Heart left ventricle (tissue), 16 donors: ENCODE measurements around the gene WHRN. TPM values are rescaled to one million over a fixed set of nuclear protein-coding genes. Genes with fewer than 3 reads are reported as not detected.

Experiments
- ATAC-seq, 4 donors: fragments of 200-7000 bp; cut with Tn5 transposase; one replicate each; pipeline ENCODE4 v1.9.1; 2020 to 2022; ENCODE audit warnings: moderate library complexity in 4 of 4, mild to moderate bottlenecking in 3 of 4, moderate number of reproducible peaks in 1 of 4
- DNase-seq, 5 donors: peaks; one replicate each; pipeline ENCODE4 v3.0.0-alpha.2; 2020
- H3K27ac ChIP-seq, 12 donors: fragments of 200-600 bp; sonication (generic) in 4 of 12; one replicate each; pipeline versions ENCODE4 v1.5.0 to v1.8.0; 2016 to 2022; ENCODE audit warnings: mild to moderate bottlenecking in 2 of 12
- H3K27me3 ChIP-seq, 9 donors: fragments of 200-600 bp; sonication (generic) in 2 of 9; one replicate each; pipeline versions ENCODE4 v1.5.1 to v1.8.0; 2016 to 2022; ENCODE audit warnings: mild to moderate bottlenecking in 3 of 9
- H3K36me3 ChIP-seq, 9 donors: fragments of 200-600 bp; sonication (generic) in 2 of 9; one replicate each; pipeline versions ENCODE4 v1.5.0 to v1.8.0; 2018 to 2022; ENCODE audit warnings: mild to moderate bottlenecking in 2 of 9
- H3K4me1 ChIP-seq, 12 donors: fragments of 200-600 bp; sonication (generic) in 4 of 12; one replicate each; pipeline versions ENCODE4 v1.5.0 to v1.8.0; 2016 to 2022; ENCODE audit warnings: mild to moderate bottlenecking in 3 of 12
- H3K4me3 ChIP-seq, 12 donors: fragments of 200-600 bp; sonication (generic) in 4 of 12; one replicate each; pipeline versions ENCODE4 v1.5.0 to v1.8.0; 2017 to 2022; ENCODE audit warnings: mild to moderate bottlenecking in 9 of 12, moderate library complexity in 4 of 12
- H3K9me3 ChIP-seq, 12 donors: fragments of 200-600 bp; sonication (generic) in 4 of 12; one replicate each; pipeline versions ENCODE4 v1.5.0 to v1.8.0; 2016 to 2022; ENCODE audit warnings: mild to moderate bottlenecking in 1 of 12
- POLR2A ChIP-seq, 2 donors: fragments of 450-650 bp; IDR thresholded peaks; one replicate each; pipeline ENCODE4 v1.6.1; 2017; ENCODE audit warnings: antibody characterized with exemption in 2 of 2, mild to moderate bottlenecking in 2 of 2, moderate library complexity in 2 of 2
- WGBS, 4 donors: extraction: QIAGEN DNeasy Blood & Tissue Kit in 2 of 4; methylation state at CpG; one replicate each; pipeline versions ENCODE4 v1.1.5 to v1.1.7; 2013 to 2018; 5-methylcytosine and 5-hydroxymethylcytosine counted together
- intact Hi-C, 10 donors: fragments of 100-400 bp; cut with DNase I; formaldehyde crosslinking; loops; one replicate each; pipeline versions ENCODE4 v1.11.1 to v1.14.2; 2022
- polyA plus RNA-seq, 2 donors: library from polyadenylated mRNA; stranded (reverse); fragments of 200-250 nt; gene quantifications; one replicate each; pipeline ENCODE4 v1.2.3, GENCODE V29; 2013
- total RNA-seq, 9 donors: library from RNA; depleted of rRNA in 2 of 9; stranded (reverse); fragments of >200 nt in 2 of 9; fragmentation: NEBNext Ultra II Directional in 3 of 9; extraction: Animal tissue kit (Norgen Biotek cat#: 25700) in 3 of 9; gene quantifications; one replicate each; pipeline versions ENCODE4 v1.1.0 to v1.2.4, GENCODE V29; 2016 to 2023
- TF ChIP-seq, protein P1 (sequence below), 12 donors: fragments of 200-600 bp; sonication (generic) in 4 of 12; IDR thresholded peaks; one replicate each; pipeline versions ENCODE4 v1.5.0 to v1.8.0; 2018 to 2022; ENCODE audit warnings: antibody characterized with exemption in 12 of 12, mild to moderate bottlenecking in 5 of 12
- donor health status: ischemic (EF 13 %, LVEDD 7.1; RV severe dilation, severe dysfunction).
- donor health status: healthy with polysubstance abuse.
- donor health status: DM: no; HTN: yes; CAD: no.
- donor health status: DM: no; HTN: no; CAD: no.
- donor health status: ischemic (EF 25% LVEDD 6.9; RV normal size, moderate dysfunction).
- donor health status: ischemic (EF 25% LVEDD 5.7; RV mildly dilated, moderate dysfunction).
- donor health status: healthy.
- donor health status: DM: yes; HTN: yes; CAD: no.
- donor health status: ischemic (EF 35%, LVEDD 5.7; RV mildly dilated, moderate dysfunction).
- donor health status: nonischemic (EF 11% LVEDD 7.7; RV severe dilation, severe dysfunction).
- donor health status: DM: yes; HTN: yes; CAD: no.
- donor health status: PGD.
- donor health status: ischemic (EF 29% LVEDD 5.4; RV normal size, mild dysfunction).
- donor health status: nonischemic (EF 23%, LVEDD 6.1; RV moderate dilation, normal function).

Gene WHRN
- total and polyA plus RNA-seq, 11 donors, result 0.12 to 1.4 (median 0.56) TPM

DNA sequence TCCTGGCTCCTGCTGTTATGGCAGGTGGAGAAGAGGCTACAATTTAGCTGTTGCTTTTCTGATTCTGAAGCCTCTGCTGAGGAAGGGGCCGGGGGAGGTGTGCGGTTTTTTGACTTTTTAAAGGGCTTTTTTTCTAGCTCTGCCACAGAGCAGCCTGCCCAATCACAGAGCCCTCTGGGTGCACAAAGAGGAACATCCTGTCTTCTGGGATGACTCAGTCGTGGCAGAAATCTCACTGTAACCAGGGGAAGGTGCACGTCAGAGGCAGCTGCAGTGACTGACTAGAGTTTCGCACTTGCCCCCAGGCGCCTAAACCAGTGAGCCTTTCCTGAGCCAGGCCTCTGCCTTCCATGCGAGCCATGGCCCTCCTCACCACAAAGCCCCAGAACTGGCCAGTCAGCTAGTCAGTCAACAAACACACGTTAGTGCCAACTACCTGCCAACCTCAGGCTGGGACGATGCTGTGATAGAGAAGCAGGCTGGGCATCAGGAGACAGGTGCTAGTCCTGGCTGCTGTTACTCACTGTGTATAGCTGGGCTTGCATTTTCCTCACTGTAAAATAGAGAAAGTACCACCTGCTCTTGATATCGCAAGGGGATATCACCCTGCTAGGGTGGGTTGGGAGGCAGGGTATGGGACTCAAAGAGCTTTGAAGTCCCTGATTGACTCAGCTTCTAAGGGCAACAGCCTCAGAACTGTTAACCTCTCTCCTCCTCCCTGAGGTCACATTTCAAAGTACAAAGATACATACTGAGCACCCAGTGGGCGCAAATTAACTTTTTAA is 119.7 kb downstream of the WHRN start:
- Histone ChIP-seq H3K36me3 (peaks cover 0 to 7% (median under 1%) of the 10 kb centered on the region in 9 donors), H3K27me3 (no peaks in the 10 kb centered on the region), H3K9me3 (no peaks in the 10 kb centered on the region), H3K27ac (peak overlapping the region; percentile 2 to 97 (median 84)), H3K4me1 (peaks cover 0 to 83% (median 54%) of the 10 kb centered on the region in 12 donors), H3K4me3 (peak overlapping the region in 9 of 12 donors; percentile 55 to 87 (median 68))
- ATAC-seq, result peak; percentile 38 to 55 (median 50)
- 70 to 91% (median 72%) methylated on average over 6 to 11 of the region's 11 CpGs for WGBS, 4 donors
- no peak for TF ChIP-seq POLR2A (IDR thresholded peaks at IDR 0.05)
- TF ChIP-seq, protein P1, sequence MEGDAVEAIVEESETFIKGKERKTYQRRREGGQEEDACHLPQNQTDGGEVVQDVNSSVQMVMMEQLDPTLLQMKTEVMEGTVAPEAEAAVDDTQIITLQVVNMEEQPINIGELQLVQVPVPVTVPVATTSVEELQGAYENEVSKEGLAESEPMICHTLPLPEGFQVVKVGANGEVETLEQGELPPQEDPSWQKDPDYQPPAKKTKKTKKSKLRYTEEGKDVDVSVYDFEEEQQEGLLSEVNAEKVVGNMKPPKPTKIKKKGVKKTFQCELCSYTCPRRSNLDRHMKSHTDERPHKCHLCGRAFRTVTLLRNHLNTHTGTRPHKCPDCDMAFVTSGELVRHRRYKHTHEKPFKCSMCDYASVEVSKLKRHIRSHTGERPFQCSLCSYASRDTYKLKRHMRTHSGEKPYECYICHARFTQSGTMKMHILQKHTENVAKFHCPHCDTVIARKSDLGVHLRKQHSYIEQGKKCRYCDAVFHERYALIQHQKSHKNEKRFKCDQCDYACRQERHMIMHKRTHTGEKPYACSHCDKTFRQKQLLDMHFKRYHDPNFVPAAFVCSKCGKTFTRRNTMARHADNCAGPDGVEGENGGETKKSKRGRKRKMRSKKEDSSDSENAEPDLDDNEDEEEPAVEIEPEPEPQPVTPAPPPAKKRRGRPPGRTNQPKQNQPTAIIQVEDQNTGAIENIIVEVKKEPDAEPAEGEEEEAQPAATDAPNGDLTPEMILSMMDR (IDR thresholded peaks at IDR 0.05), result no peak
- DNase-seq, result peak; percentile 66 to 79 (median 75)
- intact Hi-C loops, result no loop called here

DNA sequence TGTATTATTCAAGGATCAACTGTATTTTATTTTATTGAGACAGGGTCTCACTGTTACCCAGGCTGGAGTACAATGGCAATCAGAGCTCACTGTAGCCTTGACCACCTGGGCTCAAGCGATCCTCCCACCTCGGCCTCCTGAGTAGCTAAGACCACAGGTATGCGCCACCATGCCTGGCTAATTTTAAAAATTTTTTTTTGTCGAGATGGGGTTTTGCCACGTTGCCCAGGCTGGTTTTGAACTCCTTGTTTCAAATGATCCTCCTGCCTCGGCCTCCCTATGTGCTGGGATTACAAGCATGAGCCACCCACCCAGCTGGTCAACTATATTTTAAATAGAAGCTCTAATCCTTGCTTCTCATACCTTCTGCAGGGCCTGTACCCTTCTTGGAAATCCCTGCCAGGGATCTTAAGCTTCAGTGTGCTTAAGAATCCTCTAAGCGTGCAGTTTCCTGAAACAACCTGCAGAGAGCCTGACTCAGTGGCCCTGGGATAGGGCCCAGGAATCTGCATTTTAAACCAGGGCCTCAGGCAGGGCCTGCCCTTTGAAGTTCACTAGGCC is 120.4 kb downstream of the WHRN start:
- no peak for ATAC-seq
- TF ChIP-seq, protein P1 (IDR thresholded peaks at IDR 0.05), result no peak
- TF ChIP-seq POLR2A (IDR thresholded peaks at IDR 0.05), result no peak
- peaks cover 0 to 13% (median 7%) of the 10 kb centered on the region in 9 donors for H3K36me3 ChIP-seq
- no peak for DNase-seq
- intact Hi-C loops, result no loop called here
- WGBS, 4 donors, result 86 to 93% (median 91%) methylated on average over 7 of the region's 7 CpGs
- peaks cover 0 to 80% (median 52%) of the 10 kb centered on the region in 12 donors for H3K4me1 ChIP-seq
- H3K9me3 ChIP-seq, result no peaks in the 10 kb centered on the region
- H3K4me3 ChIP-seq, result peak overlapping the region in 2 of 12 donors; percentile 22 to 77
- H3K27me3 ChIP-seq, result no peaks in the 10 kb centered on the region
- H3K27ac ChIP-seq, result peak overlapping the region; percentile 2 to 97 (median 66)

DNA sequence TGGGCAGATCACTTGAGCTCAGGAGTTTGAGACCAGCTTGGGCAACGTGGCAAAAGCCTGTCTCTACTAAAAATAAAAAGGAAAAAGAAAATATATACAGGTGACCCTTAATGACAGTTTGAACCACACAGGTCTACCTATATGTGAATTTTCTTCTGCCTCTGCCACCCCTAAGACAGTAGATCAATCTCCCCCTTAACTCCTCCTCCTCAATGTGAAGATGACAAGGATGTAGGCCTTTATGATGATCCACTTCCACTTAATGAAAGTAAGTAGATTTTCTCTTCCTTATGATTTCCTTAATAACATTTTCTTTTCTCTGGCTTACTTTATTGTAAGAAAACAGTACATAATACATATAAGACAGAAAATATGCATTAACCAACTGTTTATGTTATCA is 120.9 kb downstream of the WHRN start:
- no peak for DNase-seq
- WGBS, 4 donors, result 42 to 80% (median 63%) methylated on average over 1 of the region's 1 CpG
- no peak for ATAC-seq
- Histone ChIP-seq H3K4me3 (peak overlapping the region in 1 of 12 donors; percentile 77), H3K27ac (peak overlapping the region in 11 of 12 donors; percentile 46 to 97 (median 73)), H3K4me1 (peaks cover 0 to 79% (median 51%) of the 10 kb centered on the region in 12 donors), H3K36me3 (peaks cover 0 to 19% (median 13%) of the 10 kb centered on the region in 9 donors), H3K27me3 (no peaks in the 10 kb centered on the region), H3K9me3 (no peaks in the 10 kb centered on the region)
- TF ChIP-seq, protein P1 (IDR thresholded peaks at IDR 0.05), result no peak
- TF ChIP-seq POLR2A (IDR thresholded peaks at IDR 0.05), result no peak
- intact Hi-C loops, result no loop called here
